Stimulated activated CD8-positive, alpha-beta memory T cell treated with anti-CD3 and anti-CD28 coated beads, Interleukin-7, amount 100 ng/mL, for 24 hours (primary cell): ENCODE data around the gene C1orf116.
"Not testable (repeated sequence)": the region's sequence is repeated elsewhere in the genome, so short reads cannot be mapped to it uniquely, and the experiment has no call there.

ENCODE experiments used
- DNase-seq: peaks from one replicate; pipeline ENCODE4 v3.0.0-alpha.2; 2020; ENCODE audit warnings: low read depth

C1orf116 gene

DNA sequence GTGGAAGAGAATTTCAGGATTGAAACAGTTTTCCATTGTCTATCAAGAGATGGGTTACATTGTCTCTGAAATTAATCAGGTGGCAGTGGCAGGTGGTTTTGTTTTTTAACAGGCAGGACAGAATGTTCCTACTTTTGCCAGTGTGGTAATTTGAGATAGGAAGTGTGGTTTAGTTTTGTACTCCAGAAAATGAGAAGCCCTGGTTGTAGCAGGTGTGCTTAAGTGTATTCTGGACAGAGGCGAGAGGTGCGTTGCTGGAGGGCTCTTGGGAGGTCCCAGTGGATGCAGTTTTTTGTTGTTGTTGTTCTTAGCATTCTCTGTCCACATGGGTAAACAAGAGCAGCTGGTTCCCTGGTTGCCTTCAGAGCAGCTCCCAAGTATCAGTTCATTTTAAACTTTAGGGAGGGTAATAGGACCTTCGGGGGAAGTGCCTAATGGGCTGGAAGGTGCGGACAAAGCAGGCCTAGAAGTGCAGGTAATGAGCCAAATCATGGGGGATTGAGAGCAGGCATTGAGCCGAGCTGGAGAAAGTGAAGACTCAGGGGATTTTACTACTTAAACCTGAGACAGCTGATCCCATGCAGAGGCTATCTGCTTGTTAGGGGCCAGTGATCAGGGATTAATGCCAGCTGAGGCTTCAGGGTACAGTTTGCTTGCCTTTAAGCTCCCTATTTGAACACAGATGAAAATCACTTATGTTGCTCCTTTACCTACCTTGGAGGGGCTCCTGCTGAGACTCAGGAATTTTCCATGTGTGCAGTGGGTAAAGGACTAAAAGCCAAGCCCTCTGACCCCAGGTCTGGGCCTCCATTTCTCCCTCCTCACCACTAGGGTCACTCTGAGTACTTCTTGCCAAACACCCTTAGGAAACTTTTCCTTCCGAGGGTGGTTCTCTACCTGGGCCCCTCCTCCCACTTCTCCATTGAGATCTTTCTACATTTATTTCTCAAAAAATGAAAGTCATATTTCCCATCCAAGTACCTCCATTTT lies 26.6 kb upstream of the C1orf116 start:
- DNase-seq = no peak

DNA sequence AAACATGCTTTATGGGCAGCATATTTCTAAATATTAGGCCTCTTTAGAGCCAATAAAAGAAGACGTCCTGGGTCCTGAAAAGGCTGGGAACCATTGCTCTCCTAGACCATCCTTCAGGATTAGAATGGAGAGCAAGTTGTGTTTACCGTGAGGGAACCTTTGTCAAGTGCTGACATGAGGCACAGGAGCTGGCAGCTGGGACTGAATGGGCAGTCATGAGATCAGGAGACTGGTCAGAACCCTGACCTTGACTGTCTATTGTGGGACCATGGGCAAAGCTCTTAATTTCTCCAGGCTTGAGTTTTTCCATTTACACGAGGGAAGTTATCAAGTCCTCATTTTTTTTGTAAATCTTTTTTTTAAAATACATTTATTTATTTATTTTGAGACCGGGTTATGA lies 25.7 kb upstream of the C1orf116 start:
- no peak for DNase-seq

DNA sequence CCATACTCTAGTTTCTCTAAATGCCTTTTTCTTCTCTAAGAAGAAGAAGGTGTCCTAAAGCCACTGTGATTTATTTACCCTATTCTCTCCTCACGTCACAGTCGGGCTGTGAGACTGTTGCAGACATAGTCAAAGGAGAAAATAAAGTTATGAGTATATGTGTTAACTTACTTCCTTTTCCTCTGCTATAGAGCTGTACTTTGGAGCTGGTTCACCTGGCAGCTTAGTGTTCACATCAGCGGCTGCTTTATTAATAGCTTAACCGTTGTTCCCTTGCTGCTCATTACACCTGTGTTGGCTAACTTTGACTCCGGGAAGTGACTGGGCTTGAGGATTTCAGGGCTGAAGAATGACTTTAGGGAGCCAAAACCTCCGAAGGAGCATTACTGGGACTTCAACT lies 24.1 kb upstream of the C1orf116 start:
- DNase-seq = no peak

DNA sequence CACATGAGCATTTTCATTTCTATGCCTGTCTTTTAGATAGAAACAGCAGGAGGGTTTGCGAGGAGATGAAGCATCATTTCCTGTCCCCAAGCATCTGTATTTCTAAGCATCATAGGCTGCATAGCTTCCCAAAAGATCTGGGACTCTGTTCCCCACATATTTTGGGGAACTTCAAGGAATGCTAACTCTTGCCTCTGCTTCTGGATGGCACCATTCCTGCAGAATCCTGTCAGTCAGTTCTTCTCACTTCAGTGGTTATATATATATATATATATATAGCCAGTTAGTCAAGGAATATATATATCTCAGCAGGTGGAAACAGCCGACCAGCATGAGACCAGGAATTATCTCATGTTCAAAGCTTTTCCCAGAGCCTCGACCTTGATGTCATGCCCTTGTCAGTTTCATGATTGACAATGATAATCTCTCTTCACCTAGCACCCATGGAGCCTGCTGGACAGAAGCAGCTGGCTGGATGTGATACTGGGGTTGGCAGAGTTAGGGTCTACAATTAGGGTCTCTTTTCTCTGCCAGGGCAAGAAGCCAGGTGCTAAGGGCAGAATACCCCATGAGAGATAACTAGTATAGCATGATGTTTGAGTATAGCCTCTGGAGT lies 22.9 kb upstream of the C1orf116 start:
- DNase-seq = no peak

DNA sequence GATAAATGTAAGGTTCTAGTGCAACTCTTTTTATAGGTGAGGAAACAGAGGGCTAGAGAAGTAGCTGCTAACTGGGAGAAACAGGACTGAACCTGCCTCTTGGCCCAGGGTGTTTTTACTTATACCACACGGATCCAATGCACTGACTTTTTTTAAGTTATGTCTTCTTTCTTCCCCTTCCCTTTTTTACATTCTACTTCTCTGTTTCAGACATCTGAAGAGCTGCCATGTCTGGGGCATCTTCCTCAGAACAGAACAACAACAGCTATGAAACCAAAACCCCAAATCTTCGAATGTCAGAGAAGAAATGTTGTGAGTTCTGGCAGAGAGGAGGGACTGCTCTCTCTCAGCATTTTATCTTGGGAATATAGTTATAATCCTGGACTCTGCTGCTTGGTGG lies 21.9 kb upstream of the C1orf116 start:
- DNase-seq = no peak

DNA sequence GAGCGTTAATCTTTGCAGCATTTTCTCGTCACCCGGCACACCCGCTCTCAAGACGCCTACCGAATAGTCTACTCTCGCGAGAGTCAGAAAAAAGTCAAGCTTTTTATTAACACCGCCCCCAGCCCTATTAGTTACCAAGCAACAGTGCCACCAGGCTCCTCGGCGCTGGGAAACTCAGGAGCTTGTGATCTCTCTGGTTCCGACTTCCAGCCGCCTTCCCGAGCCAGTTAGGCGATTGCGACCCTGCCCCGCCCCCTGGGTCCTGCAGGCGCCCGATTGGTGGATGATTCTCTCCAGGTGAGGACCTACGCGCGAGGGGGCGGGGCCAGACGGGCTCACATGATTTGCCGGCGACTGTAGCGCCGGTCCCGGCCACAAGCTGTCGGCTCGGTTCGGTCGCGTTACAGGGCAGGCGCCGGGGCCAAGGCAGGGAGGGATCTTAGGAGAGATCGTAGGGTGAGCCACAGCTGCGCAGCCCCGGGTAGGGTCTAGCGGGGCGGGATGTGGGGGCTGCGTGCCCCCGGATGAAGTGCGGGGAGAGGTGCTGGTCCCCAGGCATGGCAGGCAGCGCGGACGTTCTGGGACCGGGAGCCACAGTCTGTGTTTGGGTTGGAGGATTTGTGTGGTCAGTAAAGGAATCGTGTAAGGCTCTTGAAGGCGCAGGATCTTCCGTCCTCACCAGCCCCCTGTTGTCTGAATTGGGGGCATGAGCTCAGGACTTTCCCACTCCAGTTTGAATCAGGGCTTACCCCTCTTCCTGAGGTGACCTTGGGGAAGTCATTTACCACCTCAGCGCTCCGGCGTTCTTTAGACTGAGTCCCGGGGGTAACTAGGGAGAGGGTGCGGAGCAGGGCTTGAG lies 20.6 kb upstream of the C1orf116 start, which contains the start of gene PFKFB2:
Gene PFKFB2, plus strand, starts transcription at position 365 of the 859 bp plus-strand sequence. CDS start 1,443 bp downstream, outside the sequence.
- peak; percentile 86 for DNase-seq

DNA sequence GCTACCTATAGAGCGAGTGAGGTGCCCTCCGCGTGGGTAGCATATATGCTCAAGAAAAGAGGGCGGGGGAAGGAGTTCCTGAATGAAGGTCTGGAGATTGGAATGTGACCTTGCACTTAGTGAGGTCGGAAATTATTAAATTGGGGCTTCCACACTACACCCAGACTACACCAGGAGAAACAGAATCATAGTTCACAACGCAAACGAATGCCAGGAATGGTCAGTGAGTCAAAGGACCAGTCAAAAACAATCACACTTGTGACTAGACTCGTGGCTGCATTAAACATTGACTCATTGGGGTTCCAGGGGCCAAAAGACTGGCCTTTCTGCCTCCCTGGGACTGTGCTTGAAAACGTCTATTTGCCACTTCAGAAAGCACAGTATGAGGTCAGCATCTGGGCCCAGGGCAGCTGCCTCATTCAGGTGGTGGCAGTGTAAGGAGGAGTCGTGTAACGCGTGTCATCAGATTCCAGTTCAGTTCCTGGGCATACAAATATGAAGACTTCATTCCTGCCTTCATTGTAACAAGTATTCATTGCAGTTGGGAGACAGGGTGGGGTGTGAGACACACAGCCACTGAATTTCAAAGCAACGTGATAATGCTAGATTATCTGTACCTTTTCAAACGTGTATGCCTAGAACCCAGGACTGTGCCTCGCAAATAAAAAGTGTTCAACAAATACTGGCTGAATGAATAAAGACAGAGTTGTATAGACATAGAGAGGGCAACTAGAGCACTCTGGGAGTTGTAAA lies 18.8 kb upstream of the C1orf116 start, which contains the start of gene YOD1:
Gene YOD1, minus strand, starts transcription at position 18 of the 753 bp plus-strand sequence. CDS start 178 bp downstream, outside the sequence.
- DNase-seq = no peak

DNA sequence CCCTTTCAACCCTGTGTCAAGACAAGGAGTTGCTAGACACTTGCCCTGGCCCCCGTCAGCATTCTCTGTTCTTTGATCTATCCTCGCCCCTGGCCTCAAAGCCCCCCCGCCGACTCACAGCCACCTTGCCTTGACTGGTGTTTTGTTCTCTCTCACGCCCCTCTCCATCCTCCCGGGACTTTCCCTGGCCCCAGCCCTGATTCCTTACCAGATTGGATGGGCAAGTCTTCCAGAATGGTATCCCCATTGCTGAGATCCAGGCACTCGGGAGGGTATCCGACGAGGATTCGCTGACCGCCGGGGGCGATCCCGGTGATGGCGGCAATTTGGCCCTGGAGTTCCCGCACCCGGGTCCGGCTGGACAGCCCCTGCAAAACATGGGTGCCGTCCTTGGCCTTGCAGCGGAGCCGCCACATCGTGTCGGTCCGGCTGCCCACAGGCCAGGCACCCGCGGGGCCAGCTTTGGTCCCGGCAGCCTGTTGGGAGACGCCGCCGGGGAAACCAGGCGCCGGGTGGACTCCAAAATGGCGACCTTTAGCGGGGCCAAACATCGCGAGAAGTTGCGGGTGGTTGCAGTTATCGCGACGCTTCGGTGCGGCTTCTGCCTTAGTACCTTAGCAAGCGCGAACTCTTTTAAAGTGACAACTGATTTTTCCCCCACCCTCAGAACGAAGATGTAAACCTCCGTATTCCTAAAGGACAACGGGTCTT lies 18.1 kb upstream of the C1orf116 start:
- peak; percentile 75 for DNase-seq

DNA sequence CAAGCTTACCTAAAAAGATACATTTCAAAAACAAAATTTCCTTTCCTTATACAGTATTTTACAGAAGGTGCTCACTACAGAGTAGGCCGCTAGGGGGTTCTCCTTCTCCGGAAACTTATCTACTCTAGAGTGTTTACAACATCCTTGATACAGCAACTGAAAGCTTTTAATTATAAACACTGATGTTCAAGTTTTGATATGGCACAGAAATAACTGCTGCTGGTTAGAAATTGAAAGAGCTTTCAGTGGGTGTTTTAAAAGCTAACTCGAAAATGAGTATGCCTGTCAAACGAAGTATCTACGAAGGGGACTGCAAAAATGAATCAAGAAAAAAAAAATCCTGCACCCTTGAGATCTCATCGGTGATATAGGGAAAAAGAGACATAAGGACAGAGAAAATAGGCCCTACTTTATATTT lies 17.4 kb upstream of the C1orf116 start:
- DNase-seq = no peak

DNA sequence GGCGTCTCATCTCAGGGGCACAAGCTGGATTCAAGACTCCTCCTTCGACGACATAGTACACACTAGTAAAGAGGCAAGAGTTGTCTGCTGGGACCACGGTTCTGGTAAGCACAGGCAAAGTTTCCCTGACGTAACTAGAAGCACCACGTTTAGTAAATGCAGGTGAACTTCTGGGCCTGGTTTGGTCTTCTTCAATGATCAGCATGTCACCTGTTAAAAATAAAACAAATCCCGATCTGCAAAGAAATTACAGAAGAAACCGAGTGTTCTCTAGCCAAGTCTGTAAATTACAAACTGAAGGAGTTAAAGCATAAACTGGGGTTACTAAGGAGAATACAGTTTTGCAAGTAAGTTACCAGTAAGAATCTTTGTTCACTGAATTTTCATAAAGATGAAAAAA lies 17.0 kb upstream of the C1orf116 start:
- no peak for DNase-seq

DNA sequence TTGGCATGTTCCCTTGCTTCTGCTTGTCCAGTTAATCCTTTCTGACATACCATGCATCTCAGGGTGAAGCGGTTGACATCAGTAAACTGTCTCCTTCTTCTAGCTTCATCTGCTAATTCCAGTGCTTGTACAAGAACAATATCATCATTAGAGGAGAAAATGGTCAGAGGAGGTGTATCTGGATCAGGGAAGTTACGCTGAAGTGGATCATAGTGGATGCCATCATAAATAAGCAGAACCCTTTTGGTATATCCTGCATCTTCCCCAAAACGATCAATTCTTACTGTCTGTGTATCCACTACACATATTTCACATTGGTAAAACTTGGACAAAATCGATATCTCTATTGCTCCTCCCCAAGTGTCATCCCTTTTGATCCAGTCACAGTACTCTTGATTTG lies 16.5 kb upstream of the C1orf116 start:
- DNase-seq = no peak

DNA sequence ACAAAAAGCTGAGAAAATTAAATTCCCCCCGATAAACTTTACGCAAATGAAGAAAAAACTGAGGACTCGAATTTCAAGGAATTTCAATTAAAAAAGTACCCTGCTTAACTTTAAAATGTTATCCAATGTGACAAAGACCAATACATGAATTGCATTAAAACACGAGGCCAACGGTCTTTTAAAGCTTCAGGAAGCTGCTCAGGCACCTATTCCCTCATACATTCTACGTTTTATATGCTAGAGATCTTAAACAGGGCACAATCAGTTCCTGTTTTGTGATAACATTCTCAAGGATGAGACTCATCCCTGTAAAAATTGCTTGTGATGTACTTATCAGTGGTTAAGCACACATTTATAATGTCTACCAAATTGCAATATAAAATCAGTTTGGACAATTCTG lies 15.5 kb upstream of the C1orf116 start:
- DNase-seq = no peak

DNA sequence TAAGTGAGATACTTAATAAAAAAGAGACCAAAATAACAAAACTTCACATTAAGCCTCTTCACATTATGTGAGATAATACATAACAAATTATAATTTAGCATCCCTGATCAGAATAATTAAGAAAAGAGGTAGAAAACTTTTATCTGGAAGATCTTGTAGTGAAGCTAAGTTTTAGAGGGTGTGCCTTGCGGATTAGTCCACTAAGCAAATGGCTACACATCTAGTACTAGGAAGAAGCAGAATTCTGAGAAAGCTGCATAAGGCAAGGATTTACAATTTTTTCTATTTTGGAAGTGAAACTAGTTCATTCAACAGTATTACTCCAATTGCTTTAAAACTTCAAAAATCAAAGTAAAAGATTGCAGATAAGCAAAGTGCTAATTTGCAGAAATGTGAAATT lies 14.9 kb upstream of the C1orf116 start:
- no peak for DNase-seq

DNA sequence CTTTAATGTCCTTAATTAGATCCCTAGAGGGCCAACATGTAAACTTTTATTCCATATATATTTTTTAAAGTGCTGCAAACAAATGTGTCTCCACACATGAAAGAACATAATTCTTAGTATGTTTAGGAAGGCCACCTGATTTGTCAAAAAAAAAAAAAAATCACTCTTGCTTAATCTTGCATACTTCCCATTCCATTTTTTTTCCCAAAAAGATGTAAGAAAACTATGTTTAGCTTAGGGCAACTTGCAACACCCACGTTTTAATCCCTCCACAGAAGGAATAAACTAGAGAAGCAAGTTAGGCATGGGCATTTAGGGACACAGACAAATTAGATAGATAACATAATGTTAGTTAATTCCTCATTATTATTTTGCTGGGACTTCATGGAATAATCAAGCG lies 12.9 kb upstream of the C1orf116 start:
- DNase-seq = no peak

DNA sequence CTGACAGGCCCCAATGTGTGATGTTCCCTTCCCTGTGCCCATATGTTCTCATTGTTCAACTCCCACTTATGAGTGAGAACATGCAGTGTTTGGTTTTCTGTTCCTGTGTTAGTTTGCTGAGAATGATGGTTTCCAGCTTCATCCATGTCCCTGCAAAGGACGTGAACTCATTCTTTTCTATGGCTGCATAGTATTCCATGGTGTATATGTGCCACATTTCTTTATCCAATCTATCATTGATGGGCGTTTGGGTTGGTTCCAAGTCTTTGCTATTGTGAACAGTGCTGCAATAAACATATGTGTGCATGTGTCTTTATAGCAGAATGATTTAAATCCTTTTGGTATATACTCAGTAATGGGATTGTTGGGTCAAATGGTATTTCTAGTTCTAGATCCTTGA lies 8.8 kb upstream of the C1orf116 start:
- DNase-seq = not testable (repeated sequence)

DNA sequence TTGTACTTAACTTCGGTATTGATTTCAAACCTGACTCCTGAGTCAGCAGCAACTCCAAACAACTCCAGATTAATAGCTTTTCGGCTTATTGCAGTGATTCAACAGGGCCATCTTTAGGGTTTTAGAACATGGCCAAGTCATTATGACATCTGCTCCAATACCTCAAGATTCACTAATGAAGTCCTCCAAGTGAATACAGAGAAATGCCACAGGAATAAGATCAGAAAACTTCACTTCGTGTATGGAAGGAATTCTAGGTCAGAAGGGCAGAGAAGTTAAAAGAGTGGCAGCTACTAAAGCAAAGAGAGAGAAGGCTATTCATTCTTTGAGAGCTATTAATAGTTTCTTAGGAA lies 7.6 kb upstream of the C1orf116 start:
- no peak for DNase-seq

DNA sequence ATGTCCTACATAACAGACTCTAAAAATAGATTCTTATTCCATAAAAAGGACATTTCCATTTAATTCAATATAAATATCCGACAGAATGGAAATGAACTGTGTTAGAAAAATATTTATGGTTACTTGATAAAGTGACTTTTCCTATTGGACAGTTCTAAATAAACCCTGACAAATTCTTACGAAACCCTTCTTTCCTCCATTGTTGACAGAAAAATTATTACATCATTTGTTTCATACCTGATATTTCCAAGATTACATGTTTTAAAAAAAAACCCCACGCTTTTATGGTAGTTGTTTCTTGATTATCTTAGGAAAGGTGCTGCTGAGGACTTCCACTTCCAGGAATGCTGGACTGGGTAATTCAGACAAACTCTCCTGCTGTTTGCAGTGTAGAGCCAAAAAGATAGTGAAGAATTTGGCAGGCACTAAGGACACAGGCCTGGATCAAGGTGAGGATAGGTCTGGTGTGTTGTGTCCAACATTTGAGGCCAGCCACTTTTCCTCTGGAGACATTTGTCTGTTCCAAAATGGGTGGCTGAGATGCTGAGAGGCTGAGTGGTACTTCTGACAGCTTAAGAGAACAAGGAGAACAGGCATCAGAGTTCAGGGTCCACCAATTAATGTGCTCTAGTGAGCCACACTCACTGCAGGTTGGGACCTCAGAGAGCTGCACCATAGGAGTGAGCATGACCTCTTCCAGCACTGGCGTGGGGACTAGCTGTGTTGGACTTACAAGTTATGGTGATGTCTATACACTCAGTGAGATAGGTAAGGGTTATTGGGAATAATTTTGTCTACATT lies 7.0 kb upstream of the C1orf116 start:
- no peak for DNase-seq

DNA sequence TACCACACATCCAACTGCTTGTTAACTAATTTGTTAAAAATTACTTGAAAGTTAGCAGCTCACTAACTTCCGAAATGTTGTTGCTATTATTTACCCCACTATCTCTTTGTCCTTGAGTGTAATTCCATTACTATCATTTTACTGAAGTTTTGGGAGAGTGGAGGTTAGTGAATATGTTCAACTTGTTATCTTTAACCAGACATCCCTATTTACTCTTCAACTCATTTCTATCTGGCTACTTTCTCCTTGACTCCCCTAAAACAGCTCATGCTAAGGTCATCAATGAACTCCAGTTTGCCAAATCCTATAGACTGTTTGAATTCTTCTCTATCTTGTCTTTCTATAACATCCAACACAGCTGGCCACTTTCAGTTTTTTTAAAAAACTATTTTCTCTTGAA lies 4.3 kb upstream of the C1orf116 start:
- no peak for DNase-seq

DNA sequence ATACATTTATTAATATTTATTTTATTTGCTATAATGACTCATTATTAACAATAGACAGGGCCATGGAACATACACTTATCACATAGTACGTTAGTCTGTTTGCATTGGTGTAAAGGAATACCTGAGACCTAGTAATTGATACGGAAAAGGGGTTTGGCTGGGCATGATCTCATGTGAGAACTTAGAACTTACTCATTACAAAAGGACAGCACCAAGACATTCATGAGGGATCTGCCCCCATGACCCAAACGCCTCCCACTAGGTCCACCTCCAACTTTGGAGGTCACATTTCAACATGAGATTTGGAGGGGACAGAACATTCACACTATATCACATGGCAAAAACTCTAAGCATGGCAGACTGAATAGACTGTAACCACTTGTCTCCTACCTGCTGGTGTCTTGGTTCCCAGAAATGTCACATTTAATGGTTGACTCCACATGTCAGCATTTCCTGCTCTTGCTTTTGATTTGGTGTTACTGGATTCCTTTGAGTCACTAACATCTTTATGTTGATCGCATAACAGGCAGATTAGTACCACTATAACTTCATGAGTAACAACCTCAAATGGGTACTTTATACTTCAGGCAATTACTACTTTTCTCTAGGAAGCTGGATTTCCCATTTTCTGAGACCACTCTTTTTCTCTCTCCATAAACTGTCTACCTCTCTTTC lies 3.5 kb upstream of the C1orf116 start:
- DNase-seq = no peak
